Gastrocnemius medialis (tissue), 4 donors: ENCODE data around the gene GINS2.

Experiments used
- CTCF ChIP-seq, 5 experiments: fragments of 450-650 bp in 3 of 5; fragments of 200-600 bp in 2 of 5; sonication (generic) in 2 of 5; IDR thresholded peaks in 4 of 5; conservative IDR thresholded peaks in 1 of 5; 1 replicate in 4 of 5; 2 replicates in 1 of 5; pipeline ENCODE4 v1.5.1; 2016 to 2019; ENCODE audit warnings: antibody characterized with exemption in 5 of 5, mild to moderate bottlenecking in 3 of 5, moderate library complexity in 3 of 5
- POLR2A ChIP-seq, 2 donors: fragments of 450-650 bp; IDR thresholded peaks; one replicate each; pipeline ENCODE4 v1.6.1; 2017; ENCODE audit warnings: antibody characterized with exemption in 2 of 2, mild to moderate bottlenecking in 2 of 2, moderate library complexity in 2 of 2

GRCh38 chr16:85710732-85711131 lies 22.0 kb upstream of the GINS2 start:
- TF ChIP-seq CTCF (IDR thresholded peaks at IDR 0.05 in 4 of 5, conservative IDR thresholded peaks at IDR 0.05 in 1 of 5) = no peak
- TF ChIP-seq POLR2A (IDR thresholded peaks at IDR 0.05) = no peak
